ENCODE data around the gene FKBP4.

GRCh38 chr12:2776129-2776806 lies 18.5 kb upstream of the FKBP4 start:
- TF ChIP-seq CTCF (IDR thresholded peaks at IDR 0.05; ENCODE audit: insufficient read depth, low read length, poor library complexity, severe bottlenecking), result no peak
- TF ChIP-seq EZH2phosphoT487 (conservative IDR thresholded peaks at IDR 0.05; ENCODE audit: low read length), result no peak
